Astrocyte (in vitro differentiated cells and primary cell): Measurements from ENCODE around the gene CEP83.

ENCODE experiments used
- EZH2 ChIP-seq: IDR thresholded peaks from 2 replicates; pipeline ENCODE4 v1.6.1; 2012; ENCODE audit warnings: mild to moderate bottlenecking, low read length, inconsistent platforms; ENCODE audit not compliant: insufficient read depth
- TF ChIP-seq, protein P1 (sequence below): IDR thresholded peaks from 2 replicates; pipeline ENCODE4 v1.5.1; 2011; ENCODE audit warnings: low read depth, mild to moderate bottlenecking, inconsistent platforms, low read length, moderate library complexity; ENCODE audit not compliant: insufficient read depth

DNA sequence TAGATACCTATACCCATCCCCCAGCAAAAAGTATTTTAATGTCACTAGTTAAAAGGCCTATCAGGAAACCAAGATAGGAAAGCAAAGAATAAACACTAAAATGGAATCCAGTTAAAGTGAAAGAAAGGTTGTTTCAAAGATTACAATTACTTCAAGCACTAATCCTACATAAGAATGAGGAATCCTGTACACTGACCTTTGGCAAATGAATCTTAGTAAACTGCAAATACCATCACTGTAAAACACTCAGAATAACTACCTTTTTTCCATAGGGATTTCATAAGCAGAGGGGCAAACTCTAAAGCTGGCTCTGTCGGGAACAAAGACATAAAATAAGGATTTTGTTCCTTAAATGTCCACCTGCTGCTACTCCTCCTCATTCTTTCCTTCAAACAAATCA is 25.9 kb downstream of the CEP83 start:
- TF ChIP-seq, protein P1, sequence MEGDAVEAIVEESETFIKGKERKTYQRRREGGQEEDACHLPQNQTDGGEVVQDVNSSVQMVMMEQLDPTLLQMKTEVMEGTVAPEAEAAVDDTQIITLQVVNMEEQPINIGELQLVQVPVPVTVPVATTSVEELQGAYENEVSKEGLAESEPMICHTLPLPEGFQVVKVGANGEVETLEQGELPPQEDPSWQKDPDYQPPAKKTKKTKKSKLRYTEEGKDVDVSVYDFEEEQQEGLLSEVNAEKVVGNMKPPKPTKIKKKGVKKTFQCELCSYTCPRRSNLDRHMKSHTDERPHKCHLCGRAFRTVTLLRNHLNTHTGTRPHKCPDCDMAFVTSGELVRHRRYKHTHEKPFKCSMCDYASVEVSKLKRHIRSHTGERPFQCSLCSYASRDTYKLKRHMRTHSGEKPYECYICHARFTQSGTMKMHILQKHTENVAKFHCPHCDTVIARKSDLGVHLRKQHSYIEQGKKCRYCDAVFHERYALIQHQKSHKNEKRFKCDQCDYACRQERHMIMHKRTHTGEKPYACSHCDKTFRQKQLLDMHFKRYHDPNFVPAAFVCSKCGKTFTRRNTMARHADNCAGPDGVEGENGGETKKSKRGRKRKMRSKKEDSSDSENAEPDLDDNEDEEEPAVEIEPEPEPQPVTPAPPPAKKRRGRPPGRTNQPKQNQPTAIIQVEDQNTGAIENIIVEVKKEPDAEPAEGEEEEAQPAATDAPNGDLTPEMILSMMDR = no peak
- TF ChIP-seq EZH2 = no peak
